ENCODE measurements around the gene PSEN1.
A peak's percentile ranks its signal among the peaks of the same experiment; 100 is the strongest.

The PSEN1 gene

GRCh38 chr14:73136085-73136386 lies 271 bp upstream of the PSEN1 start:
- Histone ChIP-seq H3F3A (ENCODE audit: control insufficient read depth, insufficient read depth) (peaks cover 6% of the 10 kb centered on the region; the same call in 1 of the 2 replicates), H3K4me1 (ENCODE audit: control insufficient read depth, low read length) (peaks cover 14% of the 10 kb centered on the region), H3K4me2 (ENCODE audit: low read length) (peak overlapping the region; percentile 96), H3K27me3 (ENCODE audit: control insufficient read depth, low read length) (no peaks in the 10 kb centered on the region), H3K36me3 (ENCODE audit: control insufficient read depth, low read length) (no peaks in the 10 kb centered on the region; the same call in 1 of the 2 replicates), H4K20me1 (ENCODE audit: control insufficient read depth, insufficient read depth, low read depth, low read length) (no peaks in the 10 kb centered on the region), H3K9me3 (ENCODE audit: control insufficient read depth, insufficient read depth, low read length) (no peaks in the 10 kb centered on the region), H3K4me3 (ENCODE audit: low read length) (peak overlapping the region; percentile 94), H3K9me2 (replicated peaks; ENCODE audit: control insufficient read depth, low read length) (no peaks in the 10 kb centered on the region), H3K27ac (ENCODE audit: low read depth, low read length) (peak overlapping the region; percentile 85; the same call in 1 of the 2 replicates), H3K79me2 (ENCODE audit: control insufficient read depth, low read length) (peaks cover 38% of the 10 kb centered on the region)
- TF ChIP-seq EZH2phosphoT487 (IDR thresholded peaks at IDR 0.05; ENCODE audit: borderline replicate concordance, low read length) (no peak), CTCF (IDR thresholded peaks at IDR 0.05; ENCODE audit: low read depth, low read length, poor library complexity, severe bottlenecking) (no peak)

GRCh38 chr14:73140811-73141323 lies 4.6 kb downstream of the PSEN1 start:
- Histone ChIP-seq H3K9me3 (ENCODE audit: control insufficient read depth, insufficient read depth, low read length) (no peaks in the 10 kb centered on the region), H3K27me3 (ENCODE audit: control insufficient read depth, low read length) (no peaks in the 10 kb centered on the region), H3K9me2 (replicated peaks; ENCODE audit: control insufficient read depth, low read length) (no peaks in the 10 kb centered on the region), H3K36me3 (ENCODE audit: control insufficient read depth, low read length) (no peaks in the 10 kb centered on the region; the same call in 1 of the 2 replicates), H3K4me2 (ENCODE audit: low read length) (no peak overlapping the region), H3K79me2 (ENCODE audit: control insufficient read depth, low read length) (peaks cover 75% of the 10 kb centered on the region), H4K20me1 (ENCODE audit: control insufficient read depth, insufficient read depth, low read depth, low read length) (no peaks in the 10 kb centered on the region), H3K4me1 (ENCODE audit: control insufficient read depth, low read length) (peaks cover 11% of the 10 kb centered on the region), H3K27ac (ENCODE audit: low read depth, low read length) (no peak overlapping the region), H3K4me3 (ENCODE audit: low read length) (no peak overlapping the region), H3F3A (ENCODE audit: control insufficient read depth, insufficient read depth) (peaks cover 6% of the 10 kb centered on the region)
- TF ChIP-seq EZH2phosphoT487 (IDR thresholded peaks at IDR 0.05; ENCODE audit: borderline replicate concordance, low read length) (no peak), CTCF (IDR thresholded peaks at IDR 0.05; ENCODE audit: low read depth, low read length, poor library complexity, severe bottlenecking) (no peak)

- Histone ChIP-seq H3F3A (ENCODE audit: control insufficient read depth, insufficient read depth) (peaks cover 6% of the 10 kb centered on the region), H3K9me2 (replicated peaks; ENCODE audit: control insufficient read depth, low read length) (no peaks in the 10 kb centered on the region), H3K79me2 (ENCODE audit: control insufficient read depth, low read length) (peaks cover 78% of the 10 kb centered on the region), H3K4me3 (ENCODE audit: low read length) (no peak overlapping the region), H3K36me3 (ENCODE audit: control insufficient read depth, low read length) (no peaks in the 10 kb centered on the region), H4K20me1 (ENCODE audit: control insufficient read depth, insufficient read depth, low read depth, low read length) (no peaks in the 10 kb centered on the region), H3K27me3 (ENCODE audit: control insufficient read depth, low read length) (no peaks in the 10 kb centered on the region), H3K4me1 (ENCODE audit: control insufficient read depth, low read length) (peaks cover 6% of the 10 kb centered on the region), H3K4me2 (ENCODE audit: low read length) (no peak overlapping the region), H3K27ac (ENCODE audit: low read depth, low read length) (no peak overlapping the region), H3K9me3 (ENCODE audit: control insufficient read depth, insufficient read depth, low read length) (no peaks in the 10 kb centered on the region)
- TF ChIP-seq CTCF (IDR thresholded peaks at IDR 0.05; ENCODE audit: low read depth, low read length, poor library complexity, severe bottlenecking) (no peak), EZH2phosphoT487 (IDR thresholded peaks at IDR 0.05; ENCODE audit: borderline replicate concordance, low read length) (no peak)
Measured at GRCh38 chr14:73142216-73142615, 5.9 kb downstream of the PSEN1 start.
